ENCODE results near the gene CLIP2.

DNA sequence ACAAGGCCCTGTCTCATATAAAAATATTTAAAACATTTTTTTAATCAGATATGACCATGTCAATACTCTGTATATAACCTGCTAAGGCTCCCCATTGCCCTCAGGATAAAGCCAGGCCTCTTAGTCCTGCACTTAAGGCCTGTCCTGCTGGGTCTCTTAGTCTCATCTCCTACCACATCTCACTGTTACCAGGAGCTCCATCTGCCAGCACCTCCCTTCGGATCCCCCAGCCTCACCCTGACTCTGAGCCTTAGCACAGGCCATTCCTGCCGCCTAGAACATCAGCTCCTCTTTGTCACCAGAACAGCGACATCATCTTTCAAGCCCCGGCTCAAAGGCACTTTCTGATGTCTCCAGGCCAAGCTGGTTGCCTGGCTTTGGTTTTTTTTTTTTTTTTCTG, 138.8 kb downstream of the CLIP2 start:
- TF ChIP-seq CTCF (IDR thresholded peaks at IDR 0.05) (no peak), POLR2A (IDR thresholded peaks at IDR 0.05) (no peak)

All from Peyer's patch (tissue), 4 donors.